Measurements from ENCODE around the gene WDPCP. TPM values are rescaled to one million over a fixed set of nuclear protein-coding genes. Genes with fewer than 3 reads are reported as not detected.

WDPCP gene
- total and polyA plus RNA-seq, 9 donors, result 4.0 to 29.6 (median 15.6) TPM

DNA sequence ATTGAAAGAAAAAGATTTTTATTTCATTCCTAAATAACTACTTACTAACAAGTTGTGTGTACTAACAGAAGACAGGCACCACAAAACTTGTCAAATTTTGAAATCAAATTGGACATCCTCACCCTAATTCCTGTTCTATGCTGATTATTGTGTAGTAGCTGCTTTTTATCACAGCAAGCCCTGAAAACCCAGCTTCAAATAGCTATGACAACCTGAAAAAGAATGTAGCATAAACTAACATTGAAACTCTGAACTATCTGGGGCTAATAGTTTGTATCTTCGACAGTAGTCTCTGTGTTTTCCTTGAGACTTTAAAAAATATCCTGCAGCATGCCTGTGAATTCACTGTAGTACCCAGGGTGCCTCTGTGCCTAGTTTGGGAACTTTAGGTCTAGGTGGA, 122.6 kb downstream of the WDPCP start:
- H3K4me3 ChIP-seq, result no peak overlapping the region
- no peaks in the 10 kb centered on the region for H3K9me3 ChIP-seq
- no peaks in the 10 kb centered on the region for H3K4me1 ChIP-seq (ENCODE audit: insufficient read depth)
- no peaks in the 10 kb centered on the region for H3K27me3 ChIP-seq
- WGBS, 3 donors, result 26 to 54% (median 44%) methylated on average over 1 of the region's 1 CpG
- intact Hi-C loops (cut with DNase I), result no loop called here
- no peaks in the 10 kb centered on the region for H3K36me3 ChIP-seq
- H3K27ac ChIP-seq, result no peak overlapping the region
- DNase-seq, result no peak
- TF ChIP-seq EP300 (IDR thresholded peaks at IDR 0.05) (no peak), POLR2A (IDR thresholded peaks at IDR 0.05) (no peak)
- TF ChIP-seq, protein P1, sequence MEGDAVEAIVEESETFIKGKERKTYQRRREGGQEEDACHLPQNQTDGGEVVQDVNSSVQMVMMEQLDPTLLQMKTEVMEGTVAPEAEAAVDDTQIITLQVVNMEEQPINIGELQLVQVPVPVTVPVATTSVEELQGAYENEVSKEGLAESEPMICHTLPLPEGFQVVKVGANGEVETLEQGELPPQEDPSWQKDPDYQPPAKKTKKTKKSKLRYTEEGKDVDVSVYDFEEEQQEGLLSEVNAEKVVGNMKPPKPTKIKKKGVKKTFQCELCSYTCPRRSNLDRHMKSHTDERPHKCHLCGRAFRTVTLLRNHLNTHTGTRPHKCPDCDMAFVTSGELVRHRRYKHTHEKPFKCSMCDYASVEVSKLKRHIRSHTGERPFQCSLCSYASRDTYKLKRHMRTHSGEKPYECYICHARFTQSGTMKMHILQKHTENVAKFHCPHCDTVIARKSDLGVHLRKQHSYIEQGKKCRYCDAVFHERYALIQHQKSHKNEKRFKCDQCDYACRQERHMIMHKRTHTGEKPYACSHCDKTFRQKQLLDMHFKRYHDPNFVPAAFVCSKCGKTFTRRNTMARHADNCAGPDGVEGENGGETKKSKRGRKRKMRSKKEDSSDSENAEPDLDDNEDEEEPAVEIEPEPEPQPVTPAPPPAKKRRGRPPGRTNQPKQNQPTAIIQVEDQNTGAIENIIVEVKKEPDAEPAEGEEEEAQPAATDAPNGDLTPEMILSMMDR (IDR thresholded peaks at IDR 0.05), result no peak

DNA sequence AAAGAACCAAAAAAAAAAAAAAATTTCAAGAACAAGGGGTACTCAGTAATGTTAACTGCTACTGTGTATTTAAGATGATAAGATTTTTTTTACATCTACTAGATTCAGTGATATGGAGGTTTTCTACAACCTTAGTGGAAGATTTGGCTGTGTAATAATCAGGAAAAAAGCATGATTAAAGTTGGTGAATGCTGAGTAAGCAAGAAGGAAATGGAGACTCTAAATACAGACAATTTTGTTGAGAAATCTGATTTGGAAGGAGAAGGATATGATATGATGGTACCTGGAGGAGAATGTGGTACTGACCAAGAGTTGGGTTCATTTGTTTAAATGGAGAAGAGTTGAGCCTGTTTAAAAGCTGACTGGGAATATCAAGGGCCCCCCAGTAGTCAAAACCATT, 125.1 kb downstream of the WDPCP start:
- no peak overlapping the region for H3K4me3 ChIP-seq
- intact Hi-C loops (cut with DNase I), result no loop called here
- no peak overlapping the region for H3K27ac ChIP-seq
- TF ChIP-seq, protein P1 (IDR thresholded peaks at IDR 0.05), result no peak
- TF ChIP-seq POLR2A (IDR thresholded peaks at IDR 0.05), result no peak
- no peak for TF ChIP-seq EP300 (IDR thresholded peaks at IDR 0.05)
- DNase-seq, result no peak
- no peaks in the 10 kb centered on the region for H3K36me3 ChIP-seq
- H3K27me3 ChIP-seq, result no peaks in the 10 kb centered on the region
- H3K4me1 ChIP-seq (ENCODE audit: insufficient read depth), result no peaks in the 10 kb centered on the region
- H3K9me3 ChIP-seq, result no peaks in the 10 kb centered on the region

DNA sequence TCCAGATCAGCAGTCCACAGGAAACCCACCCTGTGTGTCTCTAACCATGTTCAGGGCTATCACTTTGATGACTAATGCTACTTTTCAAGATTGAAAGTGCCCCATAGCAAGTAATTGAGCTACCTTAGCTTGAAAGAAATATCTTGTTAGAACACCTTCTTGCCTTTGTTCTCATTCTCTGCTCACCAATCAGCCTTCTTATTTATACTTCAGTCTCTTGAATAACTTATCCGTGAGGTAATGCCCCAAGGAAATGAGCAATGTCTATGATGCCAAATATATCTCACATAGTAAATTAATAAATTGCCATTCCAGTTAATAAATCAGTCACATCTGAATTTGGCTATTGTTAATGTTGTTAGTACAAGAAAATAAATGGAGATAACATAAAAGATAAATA, 141.6 kb downstream of the WDPCP start:
- no peak overlapping the region for H3K4me3 ChIP-seq
- H3K27ac ChIP-seq, result no peak overlapping the region
- no peak for DNase-seq
- no peaks in the 10 kb centered on the region for H3K9me3 ChIP-seq
- intact Hi-C loops (cut with DNase I), result no loop called here
- no peak for TF ChIP-seq EP300 (IDR thresholded peaks at IDR 0.05)
- TF ChIP-seq POLR2A (IDR thresholded peaks at IDR 0.05), result no peak
- TF ChIP-seq, protein P1 (IDR thresholded peaks at IDR 0.05), result no peak
- no peaks in the 10 kb centered on the region for H3K36me3 ChIP-seq
- WGBS, 3 donors, result 90 to 99% (median 95%) methylated on average over 1 of the region's 1 CpG
- no peaks in the 10 kb centered on the region for H3K27me3 ChIP-seq
- no peaks in the 10 kb centered on the region for H3K4me1 ChIP-seq (ENCODE audit: insufficient read depth)

DNA sequence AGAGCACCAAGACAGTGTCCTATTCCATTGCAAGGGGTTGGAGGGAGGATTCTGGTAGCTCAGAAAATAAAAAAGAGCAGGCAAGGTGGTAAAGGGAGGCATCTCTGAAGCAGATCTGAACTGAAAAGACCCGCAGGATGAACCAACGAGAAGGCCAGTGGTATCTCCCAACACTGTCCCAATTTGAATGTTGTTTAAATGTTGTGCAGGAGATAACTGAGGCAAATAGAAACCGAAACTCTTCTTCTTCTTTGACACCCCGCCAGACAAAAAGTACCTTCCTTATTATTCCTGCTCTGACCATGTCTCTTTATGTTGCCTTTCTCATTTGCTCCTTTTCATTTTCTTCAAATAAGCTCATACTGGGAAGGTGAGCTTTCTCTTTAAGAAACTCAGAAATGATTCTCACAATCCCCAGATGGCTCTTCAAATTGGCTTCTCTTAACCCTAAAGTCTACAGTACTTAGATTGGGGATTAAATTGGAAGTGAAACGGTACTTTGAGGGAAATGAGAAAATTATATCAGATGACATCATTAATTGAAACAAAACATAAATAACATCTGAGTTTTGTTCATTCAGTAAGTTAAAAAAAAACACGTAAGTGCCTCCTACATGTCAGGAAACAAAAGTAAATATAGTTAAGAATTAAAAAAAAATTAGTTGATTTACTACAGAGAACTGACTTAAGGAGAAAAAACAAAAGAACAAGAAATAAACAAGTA, 143.6 kb downstream of the WDPCP start:
- no peak for DNase-seq
- H3K36me3 ChIP-seq, result no peaks in the 10 kb centered on the region
- H3K4me1 ChIP-seq (ENCODE audit: insufficient read depth), result no peaks in the 10 kb centered on the region
- TF ChIP-seq POLR2A (IDR thresholded peaks at IDR 0.05) (no peak), EP300 (IDR thresholded peaks at IDR 0.05) (no peak)
- TF ChIP-seq, protein P1 (IDR thresholded peaks at IDR 0.05), result no peak
- H3K27me3 ChIP-seq, result no peaks in the 10 kb centered on the region
- intact Hi-C loops (cut with DNase I), result no loop called here
- no peak overlapping the region for H3K27ac ChIP-seq
- whole genome bisulfite sequencing, 3 donors, result 81 to 90% (median 84%) methylated on average over 6 of the region's 6 CpGs
- no peaks in the 10 kb centered on the region for H3K9me3 ChIP-seq
- no peak overlapping the region for H3K4me3 ChIP-seq

Data from ovary (tissue), 9 donors.